Activated CD4-positive, CD25-positive, alpha-beta regulatory T cell treated with anti-CD3 and anti-CD28 coated beads, Interleukin-2, amount 50 U/mL, for 72 hours (primary cell): ENCODE data around the gene MINDY2.

Experiments used
- DNase-seq: peaks from one replicate; pipeline ENCODE4 v3.0.0; 2021

MINDY2 gene

GRCh38 chr15:58889363-58889762 is 118.3 kb downstream of the MINDY2 start:
- no peak for DNase-seq

- DNase-seq: no peak
These were observed 127.1 kb downstream of the MINDY2 start for GRCh38 chr15:58898150-58898680.

- DNase-seq: no peak
These were observed 129.5 kb downstream of the MINDY2 start for GRCh38 chr15:58900631-58901030.

GRCh38 chr15:58908550-58909309 is 137.6 kb downstream of the MINDY2 start:
- no peak for DNase-seq

- no peak for DNase-seq
These were observed 138.5 kb downstream of the MINDY2 start for GRCh38 chr15:58909616-58910015.

GRCh38 chr15:58910456-58910855 is 139.4 kb downstream of the MINDY2 start:
- no peak for DNase-seq
